Uterus (tissue), 4 donors: ENCODE measurements around the gene STAT4. TPM values are rescaled to one million over a fixed set of nuclear protein-coding genes. Genes with fewer than 3 reads are reported as not detected.

Source experiments
- DNase-seq, 2 donors: peaks; one replicate each; pipeline ENCODE4 v3.0.0-alpha.2; 2019 to 2020
- H3K27ac ChIP-seq, 2 donors: fragments of 200-600 bp; sonication (generic); 1 replicate in 1 of 2; 2 replicates in 1 of 2; pipeline ENCODE4 v1.5.1; 2016 to 2018
- H3K27me3 ChIP-seq, 2 donors: fragments of 200-600 bp; sonication (generic); one replicate each; pipeline ENCODE4 v1.5.1; 2018 to 2019; ENCODE audit warnings: control low read depth in 1 of 2
- H3K36me3 ChIP-seq, 2 donors: fragments of 200-600 bp; sonication (generic); one replicate each; pipeline ENCODE4 v1.5.1; 2019; ENCODE audit warnings: control low read depth in 1 of 2
- H3K4me1 ChIP-seq, 2 donors: fragments of 200-600 bp; sonication (generic); one replicate each; pipeline ENCODE4 v1.5.1; 2018 to 2019; ENCODE audit warnings: control low read depth in 1 of 2
- H3K4me3 ChIP-seq, 2 donors: fragments of 200-600 bp; sonication (generic); 1 replicate in 1 of 2; 2 replicates in 1 of 2; pipeline ENCODE4 v1.5.1; 2018 to 2019; ENCODE audit warnings: mild to moderate bottlenecking in 1 of 2
- H3K9me3 ChIP-seq, 2 donors: fragments of 200-600 bp; sonication (generic); one replicate each; pipeline ENCODE4 v1.5.1; 2019; ENCODE audit warnings: control low read depth in 1 of 2
- CTCF ChIP-seq, 4 experiments: fragments of 200-600 bp in 2 of 4; fragments of 450-650 bp in 2 of 4; sonication (generic) in 2 of 4; IDR thresholded peaks; one replicate each; pipeline ENCODE4 v1.5.1; 2016 to 2019; ENCODE audit warnings: antibody characterized with exemption in 4 of 4, mild to moderate bottlenecking in 2 of 4, moderate library complexity in 1 of 4
- POLR2A ChIP-seq, 2 donors: fragments of 450-650 bp; IDR thresholded peaks; one replicate each; pipeline ENCODE4 v1.6.1; 2016; ENCODE audit warnings: antibody characterized with exemption in 2 of 2, mild to moderate bottlenecking in 1 of 2, moderate library complexity in 1 of 2
- intact Hi-C: fragments of 100-400 bp; cut with DNase I; formaldehyde crosslinking; loops from one replicate; pipeline ENCODE4 v1.15.1; 2023; ENCODE audit warnings: low total_unique reads
- total RNA-seq, 4 donors: library from RNA; depleted of rRNA in 3 of 4; stranded (reverse); fragments of >200 nt in 3 of 4; gene quantifications; one replicate each; pipeline versions ENCODE4 v1.1.0 to v1.2.4, GENCODE V29; 2014 to 2023
- donor health status: DM: yes; HTN: yes; CAD: no.

Gene STAT4
- total RNA-seq, 4 donors from 2014 or later = 0.51 to 4.8 (median 2.3) TPM; not detected in 1

DNA sequence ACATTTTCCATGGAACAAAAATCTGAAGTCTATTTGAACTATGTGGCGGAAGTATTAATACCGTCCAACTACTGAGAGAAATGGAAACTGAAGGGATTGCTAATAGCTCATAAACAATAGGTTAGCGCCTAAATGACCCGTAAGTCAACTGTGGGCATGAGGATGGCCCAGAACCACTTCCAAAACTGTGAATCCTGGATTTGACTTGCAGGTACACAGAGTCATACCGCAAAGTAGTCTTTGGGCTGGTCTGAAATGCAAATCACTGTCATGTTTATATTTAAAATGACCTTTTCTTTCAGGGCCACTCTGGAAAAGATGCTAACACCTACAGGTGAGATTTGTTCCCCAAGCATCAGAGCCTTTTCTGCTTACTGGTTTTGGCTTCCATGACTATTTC, 50.6 kb downstream of the STAT4 start:
- H3K4me3 ChIP-seq = no peak overlapping the region
- no peak for DNase-seq
- intact Hi-C loops = no loop called here
- H3K4me1 ChIP-seq = no peaks in the 10 kb centered on the region
- no peaks in the 10 kb centered on the region for H3K27me3 ChIP-seq
- no peaks in the 10 kb centered on the region for H3K9me3 ChIP-seq
- TF ChIP-seq CTCF (IDR thresholded peaks at IDR 0.05) (no peak), POLR2A (IDR thresholded peaks at IDR 0.05) (no peak)
- no peak overlapping the region for H3K27ac ChIP-seq
- H3K36me3 ChIP-seq = no peaks in the 10 kb centered on the region

DNA sequence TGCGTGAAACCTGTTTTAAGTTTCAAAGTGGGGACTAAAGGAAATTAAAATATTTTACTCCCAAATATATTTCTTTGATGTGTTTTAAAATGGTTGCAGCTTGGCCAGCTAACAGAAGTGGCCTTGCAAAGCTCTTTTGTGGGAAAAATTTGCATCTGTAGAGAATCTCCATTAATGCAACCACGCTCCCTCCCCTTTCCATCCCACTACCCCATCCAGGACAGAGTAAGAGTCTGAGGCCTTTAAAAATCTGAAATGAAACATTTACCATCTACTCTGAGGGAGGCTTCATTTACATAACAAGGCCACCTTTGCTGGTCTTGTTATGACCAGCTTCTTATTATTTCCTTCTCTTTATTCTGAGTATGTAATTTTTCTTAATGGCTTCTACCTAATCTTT, 63.5 kb downstream of the STAT4 start:
- Histone ChIP-seq H3K9me3 (no peaks in the 10 kb centered on the region), H3K36me3 (no peaks in the 10 kb centered on the region), H3K27ac (no peak overlapping the region), H3K27me3 (no peaks in the 10 kb centered on the region), H3K4me3 (no peak overlapping the region), H3K4me1 (no peaks in the 10 kb centered on the region)
- TF ChIP-seq POLR2A (IDR thresholded peaks at IDR 0.05) (no peak), CTCF (IDR thresholded peaks at IDR 0.05) (no peak)
- no peak for DNase-seq
- intact Hi-C loops = no loop called here

DNA sequence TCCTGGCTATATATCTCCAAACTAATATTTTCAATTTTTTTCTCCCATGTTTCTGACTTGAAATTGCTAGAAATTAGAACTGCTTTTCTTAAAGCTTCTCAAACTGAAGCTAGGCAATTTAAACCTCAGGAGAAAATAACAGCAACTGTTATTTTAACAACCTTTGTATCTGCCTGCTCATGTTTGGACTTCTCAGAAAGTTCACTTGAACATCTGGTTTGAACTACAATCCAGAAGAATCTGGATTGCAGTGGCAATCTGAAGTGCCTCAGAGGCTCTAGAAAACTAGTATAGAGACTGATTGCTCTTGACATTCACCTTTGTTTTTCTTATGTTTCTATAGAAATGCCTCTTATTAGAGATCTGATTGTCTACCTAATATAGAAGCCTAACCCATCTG, 64.1 kb downstream of the STAT4 start:
- H3K9me3 ChIP-seq = no peaks in the 10 kb centered on the region
- TF ChIP-seq POLR2A (IDR thresholded peaks at IDR 0.05) = no peak
- TF ChIP-seq CTCF (IDR thresholded peaks at IDR 0.05) = no peak
- intact Hi-C loops = no loop called here
- no peak overlapping the region for H3K4me3 ChIP-seq
- no peaks in the 10 kb centered on the region for H3K36me3 ChIP-seq
- no peaks in the 10 kb centered on the region for H3K4me1 ChIP-seq
- no peaks in the 10 kb centered on the region for H3K27me3 ChIP-seq
- no peak for DNase-seq
- H3K27ac ChIP-seq = no peak overlapping the region

DNA sequence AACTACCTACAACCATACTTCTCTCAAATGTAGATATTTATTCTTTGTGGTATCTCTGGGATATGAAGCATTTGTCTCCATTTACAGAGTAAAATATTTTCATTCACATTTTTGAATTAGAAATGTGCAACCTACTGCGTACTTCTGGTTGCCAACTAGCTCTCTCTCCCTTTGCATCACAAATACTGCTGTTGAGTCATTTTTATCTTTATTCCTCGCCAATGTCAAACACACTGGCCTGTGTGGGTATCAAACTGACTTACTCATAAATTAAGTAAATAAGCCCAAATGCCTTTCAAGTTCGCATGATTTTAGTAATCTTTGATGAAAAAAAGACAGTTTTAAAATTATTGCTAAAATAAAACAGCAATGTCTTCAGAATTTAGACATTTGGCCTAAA, 67.3 kb downstream of the STAT4 start:
- intact Hi-C loops = no loop called here
- Histone ChIP-seq H3K4me1 (no peaks in the 10 kb centered on the region), H3K9me3 (no peaks in the 10 kb centered on the region), H3K27me3 (no peaks in the 10 kb centered on the region), H3K36me3 (no peaks in the 10 kb centered on the region), H3K4me3 (no peak overlapping the region), H3K27ac (no peak overlapping the region)
- TF ChIP-seq CTCF (IDR thresholded peaks at IDR 0.05) = no peak
- TF ChIP-seq POLR2A (IDR thresholded peaks at IDR 0.05) = no peak
- DNase-seq = no peak

DNA sequence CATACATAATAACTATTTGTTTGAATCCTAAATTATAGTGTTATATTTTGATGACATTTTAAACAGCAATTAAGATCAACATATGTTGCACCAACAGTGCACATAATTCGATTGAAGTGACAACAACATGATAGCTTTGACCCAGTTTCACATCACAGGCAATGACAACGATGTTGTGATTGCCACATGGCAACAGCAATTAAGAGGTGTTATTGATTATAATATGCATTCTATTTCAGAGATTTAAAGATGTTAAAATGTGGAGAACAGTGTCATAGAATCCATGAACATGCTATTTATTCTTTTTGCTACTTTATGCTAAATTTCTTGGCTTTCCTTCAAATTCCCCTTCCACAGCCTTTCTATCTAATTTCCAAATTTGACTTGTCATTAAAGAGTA, 68.5 kb downstream of the STAT4 start:
- Histone ChIP-seq H3K27ac (no peak overlapping the region), H3K4me1 (no peaks in the 10 kb centered on the region), H3K9me3 (no peaks in the 10 kb centered on the region), H3K27me3 (no peaks in the 10 kb centered on the region), H3K4me3 (no peak overlapping the region), H3K36me3 (no peaks in the 10 kb centered on the region)
- intact Hi-C loops = no loop called here
- DNase-seq = no peak
- TF ChIP-seq CTCF (IDR thresholded peaks at IDR 0.05) (no peak), POLR2A (IDR thresholded peaks at IDR 0.05) (no peak)
